Measurements from ENCODE around the gene ASB1. TPM values are rescaled to one million over a fixed set of nuclear protein-coding genes. Genes with fewer than 3 reads are reported as not detected.
A peak's percentile ranks its signal among the peaks of the same experiment; 100 is the strongest.

ASB1 gene
- total and polyA plus RNA-seq, 2 of the 13 experiments (the other 11 are each of a cell fraction or from before 2014, with no cell fraction given) = 48.6 to 49.2 TPM

- TF ChIP-seq CEBPG (CRISPR knock-in tag; IDR thresholded peaks at IDR 0.05) (peak; percentile 100), ZNF652 (CRISPR knock-in tag; IDR thresholded peaks at IDR 0.05; ENCODE audit: borderline replicate concordance, low read depth) (peak; percentile 65; the same call in 1 of the 2 replicates), FOSL2 (CRISPR knock-in tag; IDR thresholded peaks at IDR 0.05) (peak; percentile 87), ZBTB3 (CRISPR knock-in tag; IDR thresholded peaks at IDR 0.05; ENCODE audit: borderline replicate concordance, low read depth) (peak; percentile 83), GTF3A (CRISPR knock-in tag; conservative IDR thresholded peaks at IDR 0.05) (no peak), ZNF543 (CRISPR knock-in tag; IDR thresholded peaks at IDR 0.05) (peak; percentile 80; the same call in 1 of the 2 replicates), FIP1L1 (IDR thresholded peaks at IDR 0.05; ENCODE audit: borderline replicate concordance, insufficient read depth, low read depth, low read length) (no peak), ZBTB44 (CRISPR knock-in tag; IDR thresholded peaks at IDR 0.05) (peak; percentile 74; the same call in 1 of the 2 replicates), JUN (CRISPR knock-in tag; IDR thresholded peaks at IDR 0.05) (peak; percentile 76), ZNF280D (CRISPR knock-in tag; IDR thresholded peaks at IDR 0.05) (peak; percentile 99), IKZF4 (CRISPR knock-in tag; IDR thresholded peaks at IDR 0.05; ENCODE audit: borderline replicate concordance, low read depth, not compliant biosample characterization) (no peak), ZNF18 (CRISPR knock-in tag; IDR thresholded peaks at IDR 0.05; ENCODE audit: insufficient replicate concordance) (peak; percentile 82), MNT (IDR thresholded peaks at IDR 0.05) (peak; percentile 95), SALL1 (CRISPR knock-in tag; IDR thresholded peaks at IDR 0.05) (peak; percentile 100), ZNF777 (CRISPR knock-in tag; IDR thresholded peaks at IDR 0.05) (peak; percentile 42; the same call in 1 of the 2 replicates), ZNF772 (CRISPR knock-in tag; IDR thresholded peaks at IDR 0.05) (peak; percentile 97), SAFB2 (CRISPR knock-in tag; IDR thresholded peaks at IDR 0.05; ENCODE audit: borderline replicate concordance, low read depth) (peak; percentile 56; the same call in 1 of the 2 replicates), ZNF564 (CRISPR knock-in tag; IDR thresholded peaks at IDR 0.05) (peak; percentile 22; the same call in 1 of the 2 replicates), MYNN (CRISPR knock-in tag; IDR thresholded peaks at IDR 0.05; ENCODE audit: low read depth) (0 out of 2 replicates have a peak, but pooled peaks have one; percentile 46), ZSCAN21 (CRISPR knock-in tag; IDR thresholded peaks at IDR 0.05; ENCODE audit: borderline replicate concordance) (peak; percentile 96; the same call in 1 of the 2 replicates), MYC (CRISPR knock-in tag; IDR thresholded peaks at IDR 0.05; ENCODE audit: borderline replicate concordance) (peak; percentile 96), PAX8 (CRISPR knock-in tag; IDR thresholded peaks at IDR 0.05; ENCODE audit: borderline replicate concordance) (no peak; the same call in 1 of the 2 replicates)
These were observed 23.2 kb downstream of the ASB1 start (continued) for GRCh38 chr2:238449909-238450417.

Data from HepG2 (cell line).